ENCODE results near the gene SULT2B1. TPM values are rescaled to one million over a fixed set of nuclear protein-coding genes. Genes with fewer than 3 reads are reported as not detected.

Gene SULT2B1
- total and polyA plus RNA-seq, 4 donors: 0.14 to 0.24 TPM; not detected in 2

- Histone ChIP-seq H3K4me3 (ENCODE audit: low read depth in 1 of 3, low read length in 3 of 3) (no peak overlapping the region), H3K27me3 (ENCODE audit: control insufficient read depth in 4 of 4, insufficient read depth in 4 of 4, low read length in 3 of 4) (no peaks in the 10 kb centered on the region), H3K9me3 (ENCODE audit: control insufficient read depth in 4 of 4, low read length in 3 of 4) (no peaks in the 10 kb centered on the region), H3K27ac (ENCODE audit: low read depth in 1 of 2, low read length in 2 of 2) (no peak overlapping the region), H3K9ac (ENCODE audit: low read depth in 1 of 2, low read length in 2 of 2) (no peak overlapping the region), H3K36me3 (ENCODE audit: control insufficient read depth in 4 of 4, insufficient read depth in 3 of 4, low read depth in 1 of 4, low read length in 3 of 4) (no peaks in the 10 kb centered on the region), H3K4me1 (ENCODE audit: control insufficient read depth in 4 of 4, insufficient read depth in 4 of 4, low read length in 3 of 4) (no peaks in the 10 kb centered on the region)
- no peak for DNase-seq (ENCODE audit: low spot score)
- WGBS: 86% methylated on average over 21 of the region's 21 CpGs
- TF ChIP-seq MAX (IDR thresholded peaks at IDR 0.05) (no peak), RAD21 (IDR thresholded peaks at IDR 0.05) (no peak), ZBTB33 (IDR thresholded peaks at IDR 0.05) (no peak), EGR1 (IDR thresholded peaks at IDR 0.05; ENCODE audit: low read depth in 2 of 2) (no peak), NR2F2 (IDR thresholded peaks at IDR 0.05) (no peak)
Measured at GRCh38 chr19:48600679-48601417, 48.9 kb downstream of the SULT2B1 start.

- Histone ChIP-seq H3K27me3 (ENCODE audit: control insufficient read depth in 4 of 4, insufficient read depth in 4 of 4, low read length in 3 of 4) (no peaks in the 10 kb centered on the region), H3K9me3 (ENCODE audit: control insufficient read depth in 4 of 4, low read length in 3 of 4) (no peaks in the 10 kb centered on the region), H3K4me1 (ENCODE audit: control insufficient read depth in 4 of 4, insufficient read depth in 4 of 4, low read length in 3 of 4) (no peaks in the 10 kb centered on the region), H3K27ac (ENCODE audit: low read depth in 1 of 2, low read length in 2 of 2) (no peak overlapping the region), H3K4me3 (ENCODE audit: low read depth in 1 of 3, low read length in 3 of 3) (no peak overlapping the region), H3K36me3 (ENCODE audit: control insufficient read depth in 4 of 4, insufficient read depth in 3 of 4, low read depth in 1 of 4, low read length in 3 of 4) (no peaks in the 10 kb centered on the region), H3K9ac (ENCODE audit: low read depth in 1 of 2, low read length in 2 of 2) (no peak overlapping the region)
- WGBS: 84% methylated on average over 9 of the region's 9 CpGs
- no peak for DNase-seq (ENCODE audit: low spot score)
- TF ChIP-seq RAD21 (IDR thresholded peaks at IDR 0.05) (no peak), RXRA (IDR thresholded peaks at IDR 0.05) (no peak), CTCF (IDR thresholded peaks at IDR 0.05; ENCODE audit: low read depth, low read length, missing input control) (no peak), SP1 (IDR thresholded peaks at IDR 0.05) (no peak), MAX (IDR thresholded peaks at IDR 0.05) (no peak), EGR1 (IDR thresholded peaks at IDR 0.05; ENCODE audit: low read depth in 2 of 2) (no peak), FOXA1 (IDR thresholded peaks at IDR 0.05) (no peak), JUND (IDR thresholded peaks at IDR 0.05) (no peak), REST (IDR thresholded peaks at IDR 0.05) (no peak), FOXA2 (IDR thresholded peaks at IDR 0.05) (no peak), YY1 (IDR thresholded peaks at IDR 0.05) (no peak), ZBTB33 (IDR thresholded peaks at IDR 0.05) (no peak), GABPA (IDR thresholded peaks at IDR 0.05 in 1 of 2, conservative IDR thresholded peaks at IDR 0.05 in 1 of 2) (no peak), HNF4A (conservative IDR thresholded peaks at IDR 0.05) (no peak), HNF4G (IDR thresholded peaks at IDR 0.05) (no peak), ATF3 (IDR thresholded peaks at IDR 0.05) (no peak), TAF1 (conservative IDR thresholded peaks at IDR 0.05) (no peak)
Measured at GRCh38 chr19:48603001-48603400, 51.0 kb downstream of the SULT2B1 start.

Data from liver (tissue), 9 donors.